ENCODE measurements around the gene COLEC11.

Gene COLEC11

DNA sequence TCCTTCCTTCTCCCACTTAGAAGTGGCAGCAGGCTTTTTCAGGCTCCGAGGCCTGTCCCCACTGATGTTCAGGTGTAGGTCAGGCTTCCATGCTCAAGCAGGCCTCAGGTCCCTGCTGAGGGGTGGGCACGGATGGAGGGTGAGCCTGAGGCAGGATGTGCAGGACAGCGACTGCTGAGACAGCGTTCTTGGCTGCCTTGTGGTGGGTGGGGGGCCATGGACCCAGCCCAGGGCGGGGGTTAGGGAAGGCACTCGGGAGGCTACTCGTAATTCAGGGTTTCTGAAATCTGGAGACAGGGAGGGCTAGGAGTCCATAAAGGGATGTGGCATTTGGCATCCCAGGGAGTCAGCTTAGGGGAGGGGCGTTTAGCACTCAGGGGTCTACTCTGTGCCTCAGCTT lies 30.3 kb downstream of the COLEC11 start:
- Mint-ChIP-seq H3K27me3 (ENCODE audit: low read depth, poor library complexity) (peaks cover 6% of the 10 kb centered on the region), H3K4me3 (no peak overlapping the region), H3K36me3 (ENCODE audit: low read depth) (no peaks in the 10 kb centered on the region), H3K4me1 (no peaks in the 10 kb centered on the region), H3K9me3 (peaks cover 21% of the 10 kb centered on the region), H3K27ac (no peak overlapping the region)
- TF ChIP-seq, protein P1, sequence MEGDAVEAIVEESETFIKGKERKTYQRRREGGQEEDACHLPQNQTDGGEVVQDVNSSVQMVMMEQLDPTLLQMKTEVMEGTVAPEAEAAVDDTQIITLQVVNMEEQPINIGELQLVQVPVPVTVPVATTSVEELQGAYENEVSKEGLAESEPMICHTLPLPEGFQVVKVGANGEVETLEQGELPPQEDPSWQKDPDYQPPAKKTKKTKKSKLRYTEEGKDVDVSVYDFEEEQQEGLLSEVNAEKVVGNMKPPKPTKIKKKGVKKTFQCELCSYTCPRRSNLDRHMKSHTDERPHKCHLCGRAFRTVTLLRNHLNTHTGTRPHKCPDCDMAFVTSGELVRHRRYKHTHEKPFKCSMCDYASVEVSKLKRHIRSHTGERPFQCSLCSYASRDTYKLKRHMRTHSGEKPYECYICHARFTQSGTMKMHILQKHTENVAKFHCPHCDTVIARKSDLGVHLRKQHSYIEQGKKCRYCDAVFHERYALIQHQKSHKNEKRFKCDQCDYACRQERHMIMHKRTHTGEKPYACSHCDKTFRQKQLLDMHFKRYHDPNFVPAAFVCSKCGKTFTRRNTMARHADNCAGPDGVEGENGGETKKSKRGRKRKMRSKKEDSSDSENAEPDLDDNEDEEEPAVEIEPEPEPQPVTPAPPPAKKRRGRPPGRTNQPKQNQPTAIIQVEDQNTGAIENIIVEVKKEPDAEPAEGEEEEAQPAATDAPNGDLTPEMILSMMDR (IDR thresholded peaks at IDR 0.05) = no peak
- DNase-seq = no peak

DNA sequence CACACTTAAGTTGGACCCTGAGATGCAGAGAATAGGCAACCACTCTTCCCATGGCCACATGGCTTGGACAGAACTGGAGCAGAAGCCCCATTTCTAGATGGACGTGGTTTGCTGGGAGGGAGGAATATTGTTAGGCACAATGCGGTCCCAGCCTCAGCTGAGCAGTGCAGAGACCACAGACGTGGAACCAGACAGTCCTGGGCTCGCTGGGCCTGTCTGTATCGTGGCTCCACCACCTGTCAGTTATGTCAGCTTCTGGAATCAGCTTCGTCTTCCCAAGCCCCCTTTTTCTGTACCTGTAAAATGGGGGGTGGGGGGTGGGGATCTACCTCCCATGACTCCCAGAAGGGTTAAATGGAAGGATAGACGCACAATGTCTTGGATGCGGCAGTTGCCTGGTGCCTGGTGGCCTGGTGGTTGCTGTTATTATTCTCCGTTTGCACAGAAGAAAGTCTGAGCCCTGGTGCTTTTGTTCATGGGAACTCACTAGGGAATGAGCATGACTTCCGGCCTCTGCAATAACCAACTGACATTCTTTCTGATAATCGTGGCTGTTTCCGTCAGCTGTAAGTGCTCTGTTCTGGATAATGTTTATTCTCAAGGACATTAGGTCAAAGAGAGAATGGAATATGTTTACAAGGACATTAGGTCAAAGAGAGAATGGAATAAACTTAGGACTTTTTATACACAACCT lies 31.4 kb downstream of the COLEC11 start:
- H3K27ac Mint-ChIP-seq = no peak overlapping the region
- H3K4me1 Mint-ChIP-seq = no peaks in the 10 kb centered on the region
- H3K27me3 Mint-ChIP-seq (ENCODE audit: low read depth, poor library complexity) = peaks cover 4% of the 10 kb centered on the region
- no peak for DNase-seq
- H3K9me3 Mint-ChIP-seq = peaks cover 12% of the 10 kb centered on the region
- no peak overlapping the region for H3K4me3 Mint-ChIP-seq
- no peaks in the 10 kb centered on the region for H3K36me3 Mint-ChIP-seq (ENCODE audit: low read depth)
- TF ChIP-seq, protein P1 (IDR thresholded peaks at IDR 0.05) = no peak

DNA sequence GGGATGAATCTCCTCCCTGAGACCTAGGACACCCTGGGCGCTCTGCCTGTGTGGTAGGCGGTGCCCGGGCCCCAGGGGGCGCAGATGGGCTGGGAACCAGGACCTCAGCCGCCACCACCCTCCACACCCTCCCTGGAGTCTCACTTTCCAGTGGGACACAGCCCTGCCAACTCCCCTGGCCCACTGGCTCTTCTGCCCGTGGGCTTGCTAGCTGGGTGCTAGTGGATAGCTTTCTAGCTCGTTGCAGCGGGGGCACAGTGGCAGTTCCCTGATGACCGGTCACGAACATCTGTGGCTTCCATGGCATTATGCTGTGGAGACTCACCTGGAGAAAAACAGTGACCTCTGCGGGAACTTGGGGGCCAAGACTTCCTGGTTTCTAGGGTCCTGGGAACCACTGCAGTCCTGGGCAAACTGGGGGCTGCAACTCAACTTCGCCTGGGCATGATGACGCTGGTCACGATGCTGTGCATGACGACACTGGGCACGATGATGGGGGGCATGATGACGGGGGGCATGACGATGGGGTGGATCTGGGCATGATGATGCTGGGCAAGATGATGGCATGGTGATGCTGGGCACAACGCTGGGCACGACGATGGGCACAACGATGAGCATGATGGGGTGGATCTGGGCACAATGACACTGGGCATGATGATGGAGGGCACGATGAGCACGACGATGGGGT lies 32.0 kb downstream of the COLEC11 start:
- TF ChIP-seq, protein P1 (IDR thresholded peaks at IDR 0.05) = no peak
- H3K27ac Mint-ChIP-seq = no peak overlapping the region
- H3K36me3 Mint-ChIP-seq (ENCODE audit: low read depth) = no peaks in the 10 kb centered on the region
- no peaks in the 10 kb centered on the region for H3K4me1 Mint-ChIP-seq
- no peak overlapping the region for H3K4me3 Mint-ChIP-seq
- DNase-seq = no peak
- peaks cover 8% of the 10 kb centered on the region for H3K9me3 Mint-ChIP-seq
- H3K27me3 Mint-ChIP-seq (ENCODE audit: low read depth, poor library complexity) = peaks cover 4% of the 10 kb centered on the region

DNA sequence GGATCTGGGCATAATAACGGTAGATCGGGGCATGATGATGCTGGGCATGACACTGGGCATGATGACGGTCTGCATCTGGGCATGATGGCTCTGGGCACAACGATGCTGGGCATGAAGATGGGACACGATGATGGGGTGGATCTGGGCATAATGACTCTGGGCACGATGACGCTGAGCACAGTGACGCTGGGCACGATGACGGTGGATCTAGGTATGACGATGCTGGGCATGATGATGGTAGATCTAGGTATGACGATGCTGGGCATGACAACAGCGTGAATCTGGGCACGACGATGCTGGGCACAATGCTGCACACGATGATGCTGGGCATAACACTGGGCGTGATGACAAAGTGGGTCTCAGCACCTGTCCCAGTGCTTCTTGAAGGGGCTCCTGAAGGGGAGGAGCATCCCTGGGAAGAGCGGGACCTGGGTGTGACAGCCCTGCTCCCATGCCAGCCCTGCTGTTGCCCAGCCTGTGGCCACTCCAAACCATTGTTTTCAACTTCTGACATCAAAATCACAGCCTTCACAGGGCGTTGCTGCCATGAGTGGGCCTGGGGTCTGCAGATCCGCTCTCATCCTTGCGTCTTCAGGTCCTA lies 32.7 kb downstream of the COLEC11 start:
- no peak for DNase-seq
- Mint-ChIP-seq H3K4me3 (no peak overlapping the region), H3K27ac (no peak overlapping the region), H3K36me3 (ENCODE audit: low read depth) (no peaks in the 10 kb centered on the region), H3K4me1 (no peaks in the 10 kb centered on the region), H3K9me3 (peaks cover 8% of the 10 kb centered on the region), H3K27me3 (ENCODE audit: low read depth, poor library complexity) (peaks cover 8% of the 10 kb centered on the region)
- TF ChIP-seq, protein P1 (IDR thresholded peaks at IDR 0.05) = no peak

DNA sequence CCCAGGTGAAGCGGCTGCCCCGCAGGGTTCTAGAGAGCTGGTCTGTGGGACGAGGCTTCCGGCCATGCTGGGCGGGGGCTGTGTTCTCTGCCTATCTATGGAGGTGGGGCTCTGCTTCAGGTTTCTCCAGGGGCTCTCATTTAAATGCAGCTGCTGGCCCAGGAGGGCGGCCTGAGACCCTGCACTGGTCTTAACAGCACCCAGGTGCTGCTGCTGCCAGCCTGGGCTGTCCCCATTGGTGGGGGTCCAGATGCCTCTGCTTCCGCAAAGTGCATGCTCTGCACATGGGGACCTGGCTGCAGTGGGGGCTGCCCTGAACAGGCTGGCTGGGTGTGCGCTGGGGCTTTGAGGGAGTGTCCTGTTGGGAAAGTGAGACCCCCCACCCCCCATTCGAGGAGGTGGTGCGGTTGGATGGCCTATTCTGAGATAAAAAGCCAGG lies 33.3 kb downstream of the COLEC11 start:
- TF ChIP-seq, protein P1 (IDR thresholded peaks at IDR 0.05) = no peak
- no peak for DNase-seq
- Mint-ChIP-seq H3K27me3 (ENCODE audit: low read depth, poor library complexity) (peaks cover 9% of the 10 kb centered on the region), H3K36me3 (ENCODE audit: low read depth) (no peaks in the 10 kb centered on the region), H3K4me3 (no peak overlapping the region), H3K27ac (no peak overlapping the region), H3K9me3 (peaks cover 5% of the 10 kb centered on the region), H3K4me1 (no peaks in the 10 kb centered on the region)

Data from nephron progenitor cell (in vitro differentiated cells).